ENCODE results near the gene ACYP2.

The ACYP2 gene

DNA sequence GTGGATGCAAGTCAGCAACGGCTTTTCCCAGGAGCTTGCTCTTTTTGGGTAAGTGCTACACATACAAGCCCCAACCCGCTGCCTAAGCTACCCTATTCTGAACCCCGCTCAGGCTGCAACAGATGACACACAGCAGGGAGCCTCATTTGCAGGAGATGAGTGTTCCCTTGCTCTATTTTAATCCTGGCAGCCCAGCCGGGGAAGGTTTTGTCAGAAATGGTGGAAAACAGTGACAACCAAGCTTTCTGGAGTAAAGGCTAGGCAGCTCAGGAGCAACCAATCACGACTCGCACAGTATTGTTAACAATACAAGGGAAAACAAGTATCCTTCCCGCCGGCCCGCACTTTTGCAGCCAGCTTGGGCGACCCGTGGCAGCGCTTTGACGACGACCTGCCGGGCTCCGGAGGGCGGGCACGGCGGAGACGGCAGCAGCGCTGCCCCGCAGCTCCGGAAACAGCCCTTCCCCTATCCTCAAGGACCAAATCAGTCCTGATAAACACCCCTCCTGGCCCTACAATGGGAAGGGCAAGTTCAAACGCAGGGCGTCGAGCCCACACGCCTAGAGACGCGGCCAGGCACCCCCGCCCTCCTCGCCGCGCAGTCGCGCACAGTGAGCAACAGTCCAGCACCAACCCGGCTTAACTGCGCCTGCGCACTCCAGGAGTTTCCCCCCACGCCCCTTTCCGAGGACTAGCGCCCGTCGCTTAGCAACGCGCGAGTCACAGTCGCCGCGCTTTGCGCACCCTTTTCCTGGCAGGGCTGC is 214.9 kb downstream of the ACYP2 start:
- DNase-seq: peak; percentile 77 to 87

DNA sequence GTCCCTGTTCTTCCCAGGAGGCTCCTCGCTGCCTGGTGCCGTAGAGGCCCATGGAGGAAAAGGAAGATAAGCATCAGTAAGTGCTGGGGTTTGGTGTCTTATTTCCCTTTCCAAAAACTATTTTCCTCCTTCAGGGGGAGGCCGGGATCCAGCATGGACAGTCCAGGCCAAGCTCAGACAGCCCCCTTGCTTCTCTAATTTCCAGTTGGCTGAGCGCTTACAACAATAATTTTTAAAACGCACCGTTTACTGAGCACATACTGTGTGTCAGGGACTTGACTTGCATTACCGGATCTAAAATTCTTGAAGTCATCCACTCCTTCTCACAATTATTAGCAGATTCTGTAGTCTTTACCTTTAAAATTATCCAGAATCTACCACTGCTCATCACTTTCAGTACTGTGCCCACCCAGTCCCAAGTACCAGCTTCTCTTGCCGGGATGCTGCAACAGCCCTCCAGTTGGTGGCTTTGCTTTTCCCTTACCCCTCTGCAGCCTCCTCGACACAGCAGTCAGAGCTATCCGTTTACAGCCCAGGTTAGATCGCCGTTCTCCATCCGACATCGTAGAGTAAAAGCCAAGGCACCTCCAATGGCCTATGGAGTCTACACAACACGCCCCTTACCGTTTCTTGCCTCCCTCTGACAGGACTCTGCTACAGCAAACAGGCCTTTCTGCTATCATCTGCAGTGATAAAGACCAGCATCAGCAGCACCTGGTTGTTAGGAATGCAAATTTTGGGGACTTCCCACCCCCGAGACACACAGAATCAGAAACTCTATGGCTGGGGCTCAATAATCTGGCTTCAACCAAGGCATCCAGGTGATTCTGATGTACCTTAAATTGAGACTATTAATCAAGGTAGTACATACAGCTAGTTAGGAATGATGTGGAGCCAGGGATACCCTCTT is 215.8 kb downstream of the ACYP2 start:
- DNase-seq: no peak

DNA sequence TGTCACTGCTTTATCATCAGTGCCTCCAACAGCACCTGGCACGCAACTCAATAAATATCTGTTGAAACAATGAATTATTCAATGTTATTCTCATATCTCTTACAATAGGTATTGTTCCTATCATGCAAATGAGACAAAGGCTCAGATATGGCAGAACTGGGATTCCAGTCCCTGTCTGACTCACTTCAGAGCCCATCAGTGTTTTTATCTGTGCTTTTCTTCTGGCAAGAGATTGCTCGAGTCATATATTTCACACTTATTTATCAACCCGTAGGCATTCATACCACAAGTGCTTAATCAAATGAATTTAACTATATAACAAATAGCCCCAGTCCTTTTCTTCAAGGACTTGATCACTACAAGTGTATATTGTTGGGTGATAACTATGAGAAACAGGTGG is 217.0 kb downstream of the ACYP2 start:
- DNase-seq: no peak

DNA sequence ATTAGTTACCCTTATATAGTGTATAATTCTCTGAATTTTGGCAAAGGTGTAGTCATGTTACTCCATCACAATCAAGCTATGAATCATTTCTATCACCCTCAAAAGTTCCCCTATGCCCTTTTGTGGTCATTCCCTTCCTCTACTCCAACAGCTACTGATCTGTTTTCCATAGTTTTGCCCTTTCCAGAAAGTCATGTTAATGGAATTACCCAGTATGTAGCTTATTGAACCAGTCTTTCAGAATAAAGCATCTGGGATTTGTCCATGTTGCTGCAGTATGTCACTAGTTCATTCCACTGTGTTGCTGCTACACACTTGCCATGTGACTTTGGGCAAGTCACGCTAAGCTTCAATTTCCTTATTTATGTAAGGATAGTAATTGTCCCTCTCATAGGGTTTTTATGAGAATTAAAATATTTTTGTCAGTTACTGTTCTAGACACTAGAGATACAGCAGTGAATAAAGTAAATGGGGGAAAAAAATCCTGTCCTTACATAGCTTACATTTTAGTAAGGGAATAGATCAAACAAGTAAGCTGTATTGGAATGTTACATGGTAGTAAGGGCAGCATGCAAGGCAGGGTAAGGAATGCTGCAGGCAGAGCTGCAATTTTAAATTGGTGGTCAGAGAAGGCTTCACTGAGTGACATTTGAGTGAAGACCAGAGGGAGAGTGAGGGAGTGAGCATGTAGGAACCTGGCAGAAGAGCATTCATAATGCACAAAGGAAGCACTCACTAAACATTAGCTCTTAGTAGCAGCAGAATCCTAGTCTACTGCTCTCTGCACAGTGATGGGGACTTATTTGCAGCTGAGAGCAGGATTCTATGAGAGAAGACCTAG is 220.9 kb downstream of the ACYP2 start:
- no peak for DNase-seq

DNA sequence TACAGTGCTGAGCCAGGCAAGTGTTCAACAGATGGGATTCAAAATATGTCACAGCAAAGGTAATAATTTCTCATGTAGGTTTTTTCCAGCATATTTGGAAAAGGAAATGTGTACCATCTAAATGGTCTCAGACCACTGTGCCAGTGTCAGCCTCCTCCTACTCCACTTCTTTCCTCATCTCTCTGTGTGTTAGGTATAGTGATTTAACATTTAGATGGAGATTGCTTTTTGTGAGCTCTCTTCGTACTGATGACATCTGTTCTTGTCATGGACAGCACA is 221.5 kb downstream of the ACYP2 start:
- no peak for DNase-seq

DNA sequence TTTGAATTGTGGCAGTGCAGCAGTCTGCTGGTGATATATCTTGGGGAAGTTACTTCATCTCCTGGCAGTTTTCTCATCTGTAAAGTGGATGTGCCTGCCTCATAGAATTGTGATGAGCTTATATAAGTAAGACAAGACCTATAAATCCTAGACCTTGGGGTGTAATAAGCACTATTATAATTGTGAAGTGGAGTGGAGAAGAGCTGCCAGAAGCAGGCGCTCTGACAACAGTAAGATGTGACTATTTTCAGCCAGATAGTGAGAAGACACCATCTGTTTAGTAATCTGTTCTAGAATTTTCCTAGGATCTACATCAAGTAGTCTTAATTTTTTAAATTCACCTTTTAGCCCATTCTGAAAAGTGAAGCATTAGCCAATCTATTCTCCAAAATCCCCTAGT is 226.2 kb downstream of the ACYP2 start:
- DNase-seq: no peak

DNA sequence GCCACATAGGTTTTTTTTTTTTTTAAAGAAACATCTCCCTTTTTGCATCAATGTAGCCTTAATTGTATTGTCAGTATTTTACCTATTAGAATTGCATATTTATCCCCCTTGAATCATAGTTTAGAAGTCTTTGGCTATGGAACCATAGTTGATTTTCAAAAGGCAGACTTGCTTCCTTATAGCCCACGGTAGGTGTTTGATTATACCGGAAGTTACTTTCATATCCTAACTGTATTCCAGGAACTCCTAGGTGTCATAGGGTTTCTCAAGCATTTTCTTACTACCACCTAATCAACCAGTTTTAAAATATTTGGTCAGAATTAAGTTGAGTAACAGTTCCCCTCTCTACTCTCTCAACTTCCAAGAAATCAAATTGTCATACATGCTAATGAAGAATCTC is 227.2 kb downstream of the ACYP2 start:
- DNase-seq: no peak

DNA sequence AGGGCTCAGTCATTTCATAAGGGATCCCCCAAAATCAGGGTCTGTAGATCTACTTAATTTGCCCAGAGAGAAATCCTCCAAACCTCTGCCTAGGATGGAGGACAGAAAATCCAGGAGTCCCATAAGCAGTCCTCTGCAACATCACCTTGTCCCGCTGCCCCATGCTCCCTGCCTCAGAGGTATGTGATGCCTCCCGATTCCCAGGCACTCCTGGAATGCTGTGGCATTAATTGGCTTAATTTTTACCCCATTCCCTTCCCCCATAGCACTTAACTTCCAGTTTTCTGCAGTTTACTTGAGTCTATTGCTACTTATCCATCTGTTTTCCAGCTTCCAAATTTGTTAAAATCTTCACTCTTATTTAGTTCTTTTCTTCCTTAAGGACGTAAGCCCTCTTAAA is 232.2 kb downstream of the ACYP2 start:
- no peak for DNase-seq

DNA sequence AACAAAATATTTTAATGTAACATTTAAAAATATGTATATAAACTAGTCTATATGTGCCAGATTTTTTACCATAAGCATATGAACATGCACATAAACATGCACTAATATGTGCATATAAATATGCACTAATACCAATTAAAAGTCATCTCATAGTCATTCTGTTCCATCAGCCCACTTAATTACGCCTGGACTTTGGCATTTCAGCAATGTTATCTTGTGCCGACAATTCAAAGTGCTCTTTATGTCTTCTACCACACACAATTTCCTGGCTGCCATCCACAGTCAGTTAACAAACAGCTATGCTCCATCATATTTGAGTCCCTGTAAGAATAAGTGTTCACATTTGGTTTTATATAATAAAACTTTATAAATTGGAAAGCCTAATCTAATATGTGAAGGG is 233.2 kb downstream of the ACYP2 start:
- no peak for DNase-seq

DNA sequence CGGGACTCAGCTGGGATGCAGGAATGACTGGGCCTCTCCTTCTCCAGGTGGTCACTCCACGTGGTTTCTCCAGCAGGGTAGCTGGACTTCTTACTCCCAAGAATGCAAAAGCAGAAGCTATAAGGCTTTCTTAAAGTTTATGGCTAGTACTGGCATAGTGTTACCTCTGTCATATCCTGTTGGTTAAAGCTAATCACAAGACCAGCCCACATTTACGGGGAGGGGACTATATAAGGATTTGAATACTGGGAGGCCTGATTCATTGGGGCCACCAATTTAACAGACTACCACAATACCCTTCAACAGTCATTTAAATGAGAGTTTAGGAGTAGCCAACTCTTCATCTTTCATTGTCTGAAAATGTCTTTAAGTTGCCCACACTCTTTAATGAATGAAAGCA is 235.0 kb downstream of the ACYP2 start:
- DNase-seq: no peak

DNA sequence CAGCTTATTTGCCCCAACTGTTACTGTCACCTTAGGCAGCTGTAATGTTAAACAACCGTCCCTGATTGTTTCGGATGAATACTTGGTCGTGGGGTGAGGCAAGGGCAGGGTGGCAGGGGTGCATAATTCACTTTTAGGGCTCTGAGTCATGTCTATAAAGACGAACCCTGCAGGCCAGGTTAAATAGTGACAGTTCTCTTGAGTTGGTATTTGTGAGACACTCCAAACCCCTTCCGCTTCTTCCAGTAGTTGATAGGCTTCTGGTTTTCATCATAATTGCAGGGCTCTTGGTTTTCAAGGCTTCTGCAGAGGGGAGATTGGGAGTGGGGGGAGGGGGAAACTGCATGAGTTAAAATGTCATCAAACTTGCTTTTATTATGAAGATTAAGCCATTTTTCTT is 237.8 kb downstream of the ACYP2 start:
- no peak for DNase-seq

All from inflammatory macrophage (primary cell).